GM19238 (cell line): ENCODE data around the gene KAT7.

Experiments
- DNase-seq: peaks from one replicate; pipeline ENCODE4 v3.0.0; 2011; ENCODE audit warnings: low spot score; ENCODE audit not compliant: insufficient read length

KAT7 gene

DNA sequence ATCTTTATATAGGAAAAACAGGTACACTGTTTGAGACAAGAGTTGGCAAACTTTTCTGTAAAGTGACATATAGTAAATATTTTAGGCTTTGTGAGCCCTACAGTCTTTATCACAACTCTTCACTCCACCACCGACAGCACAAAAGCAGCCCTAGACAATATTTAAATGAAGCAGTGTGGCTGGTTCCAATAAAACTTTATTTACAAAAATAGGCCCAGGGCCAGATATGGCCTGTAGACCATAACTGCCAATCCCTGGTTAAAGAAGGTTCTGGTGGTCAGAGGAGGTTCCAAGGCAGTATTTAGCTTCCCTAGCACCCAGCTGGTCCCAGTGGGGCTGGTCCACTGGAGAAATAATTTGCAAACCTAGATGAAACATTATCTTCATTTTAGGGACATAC lies 28.2 kb upstream of the KAT7 start:
- DNase-seq = no peak

GRCh38 chr17:49760932-49761558 lies 27.4 kb upstream of the KAT7 start:
- DNase-seq = no peak

DNA sequence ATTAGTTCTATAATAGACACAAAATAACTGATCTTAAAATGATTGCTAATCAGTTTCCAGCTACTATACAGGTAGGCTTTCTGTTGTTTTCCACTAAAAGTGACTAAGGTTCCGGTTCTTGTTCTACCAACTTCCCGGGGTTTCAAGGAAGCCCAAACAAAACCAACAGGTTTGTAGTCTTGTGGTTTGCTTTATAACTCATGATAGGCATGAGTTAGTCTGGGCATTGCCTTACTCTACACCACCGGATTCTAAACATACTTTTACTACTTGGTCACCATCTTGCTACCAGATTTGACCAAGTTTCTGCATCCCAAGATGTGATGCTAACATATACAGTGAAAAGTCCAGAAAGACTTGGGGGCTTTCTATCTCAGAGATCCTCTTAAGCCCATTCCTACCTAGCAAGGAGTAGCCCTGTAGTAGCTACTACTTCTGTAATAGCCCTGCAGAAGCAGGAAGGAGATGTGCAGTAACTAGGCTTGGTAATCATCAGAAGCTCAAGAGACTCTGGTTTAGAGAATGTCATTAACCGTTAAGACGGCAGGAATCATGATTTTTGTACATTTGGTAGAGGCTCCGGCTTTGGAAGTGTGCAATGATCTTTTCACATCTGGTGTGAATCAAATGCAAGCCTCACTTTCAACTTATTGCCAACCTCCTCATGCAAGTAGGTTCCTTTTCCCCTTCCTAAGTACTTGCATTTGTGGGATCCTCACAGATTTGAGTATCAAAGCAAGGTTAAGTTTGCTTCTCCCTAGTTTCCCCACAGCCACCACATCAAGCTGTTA lies 26.1 kb upstream of the KAT7 start:
- no peak for DNase-seq

DNA sequence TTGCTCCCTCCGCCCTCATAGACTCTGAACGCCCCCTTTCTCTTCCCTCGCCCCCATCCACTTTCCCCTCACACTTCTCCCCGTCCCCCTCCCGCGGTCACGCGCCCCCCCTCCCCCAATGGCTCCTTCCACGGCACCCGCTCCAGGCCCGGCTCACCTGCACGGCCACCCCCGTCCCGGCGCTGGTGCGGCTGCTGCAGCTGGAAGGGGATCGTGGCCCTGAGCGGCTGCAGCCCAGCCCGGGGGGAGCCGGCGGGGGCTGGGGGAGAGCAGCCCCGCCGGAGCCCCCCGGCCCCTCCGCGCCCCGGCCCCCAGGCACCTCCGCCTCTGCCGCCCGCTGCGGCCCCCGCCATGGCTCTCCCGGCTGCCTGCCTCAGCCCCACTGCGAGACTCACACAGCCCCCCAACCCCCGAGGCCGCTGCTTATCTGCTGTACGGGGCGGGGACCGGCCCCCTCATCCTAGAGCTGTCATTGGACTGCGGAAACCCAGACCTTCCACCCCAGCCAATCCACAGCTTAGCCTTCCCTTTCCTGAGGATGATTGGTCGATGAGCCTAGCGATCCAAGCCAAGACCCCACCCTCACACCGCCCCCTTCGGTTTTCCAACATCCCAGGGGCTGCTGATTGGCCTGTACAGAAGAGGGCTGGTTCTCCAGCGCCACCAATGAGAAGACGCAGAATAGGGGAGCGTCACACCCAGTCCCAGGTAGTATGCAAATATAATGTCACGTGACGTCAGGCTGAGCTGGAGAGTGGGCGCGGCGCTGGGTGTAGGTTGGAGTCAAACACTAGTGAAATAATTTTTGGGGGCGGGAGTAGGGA lies 24.5 kb upstream of the KAT7 start, which contains the start of gene FAM117A:
TSS of gene FAM117A (minus strand) at position 397 of the 824 bp plus-strand sequence. CDS start at position 353, 44 bp downstream.
- peak; percentile 99 for DNase-seq

- DNase-seq = no peak
Observed at GRCh38 chr17:49764559-49765180, 23.8 kb upstream of the KAT7 start.

DNA sequence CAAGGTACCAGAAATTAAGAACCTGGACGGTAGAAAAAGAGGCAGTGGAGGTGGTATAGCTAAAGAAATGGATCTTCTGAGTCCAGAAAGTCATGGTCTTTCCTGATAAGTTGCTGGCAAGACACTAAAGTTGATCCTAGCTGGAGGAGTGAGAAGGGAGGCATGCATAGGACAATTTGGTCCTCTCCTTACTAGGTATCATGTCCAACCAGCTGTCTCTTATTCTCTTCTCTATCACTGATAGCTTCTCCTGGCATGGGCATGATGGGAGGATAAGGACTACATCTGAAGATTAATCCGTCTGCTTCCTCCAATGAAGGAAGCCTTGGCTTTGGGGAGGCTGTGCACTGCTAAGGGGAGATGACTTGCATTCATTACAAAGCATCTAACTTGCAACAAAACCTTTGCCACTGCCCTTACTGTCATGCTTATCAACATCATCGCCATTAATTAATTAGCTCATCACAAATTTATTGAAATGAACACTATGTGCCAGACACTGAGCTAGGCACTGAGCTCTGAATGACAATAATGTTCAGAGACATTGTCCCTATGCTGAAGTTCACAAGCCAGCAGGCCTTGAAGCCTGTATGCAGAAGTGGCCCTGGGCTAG lies 21.5 kb upstream of the KAT7 start:
- no peak for DNase-seq

- DNase-seq = no peak
Observed at GRCh38 chr17:49775546-49776260, 12.8 kb upstream of the KAT7 start.

DNA sequence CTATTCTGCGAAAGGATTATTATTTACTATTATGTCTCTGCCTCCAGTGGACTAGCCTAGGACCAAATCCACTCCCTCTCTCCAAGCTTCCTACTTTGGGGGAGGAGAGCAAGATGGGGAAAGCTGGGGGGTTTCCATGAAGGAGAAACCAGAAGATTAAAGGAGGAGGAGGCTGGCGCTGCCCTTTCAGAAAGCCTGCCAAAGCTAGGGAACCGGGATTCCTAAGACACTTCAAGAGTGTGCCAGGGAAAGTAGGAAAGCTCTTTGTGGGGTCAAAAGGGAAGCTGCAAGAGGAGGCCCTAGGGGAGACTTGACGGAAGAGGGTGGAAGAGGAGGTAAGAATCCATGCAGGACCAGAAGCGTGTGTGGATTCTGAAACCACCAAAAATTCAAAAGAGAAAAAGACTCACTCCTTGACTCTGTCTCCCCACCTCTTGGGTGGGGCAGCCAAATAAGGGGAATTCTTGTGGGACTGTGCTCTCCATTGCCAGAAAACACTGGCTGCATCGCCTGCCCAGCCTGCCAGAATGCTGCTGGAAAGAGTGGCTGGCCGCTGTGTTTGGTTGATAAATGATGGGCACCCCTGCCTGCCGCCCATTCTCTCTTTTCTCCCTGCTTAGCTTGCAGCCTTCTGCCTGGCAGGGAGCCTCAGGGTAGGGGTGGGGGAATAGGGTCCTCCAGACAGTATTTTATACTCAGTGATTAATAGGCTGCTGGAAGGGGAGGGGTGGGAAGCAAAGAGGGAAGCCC lies 11.8 kb upstream of the KAT7 start:
- DNase-seq = no peak

- no peak for DNase-seq
Observed at GRCh38 chr17:49777563-49777962, 10.9 kb upstream of the KAT7 start.

DNA sequence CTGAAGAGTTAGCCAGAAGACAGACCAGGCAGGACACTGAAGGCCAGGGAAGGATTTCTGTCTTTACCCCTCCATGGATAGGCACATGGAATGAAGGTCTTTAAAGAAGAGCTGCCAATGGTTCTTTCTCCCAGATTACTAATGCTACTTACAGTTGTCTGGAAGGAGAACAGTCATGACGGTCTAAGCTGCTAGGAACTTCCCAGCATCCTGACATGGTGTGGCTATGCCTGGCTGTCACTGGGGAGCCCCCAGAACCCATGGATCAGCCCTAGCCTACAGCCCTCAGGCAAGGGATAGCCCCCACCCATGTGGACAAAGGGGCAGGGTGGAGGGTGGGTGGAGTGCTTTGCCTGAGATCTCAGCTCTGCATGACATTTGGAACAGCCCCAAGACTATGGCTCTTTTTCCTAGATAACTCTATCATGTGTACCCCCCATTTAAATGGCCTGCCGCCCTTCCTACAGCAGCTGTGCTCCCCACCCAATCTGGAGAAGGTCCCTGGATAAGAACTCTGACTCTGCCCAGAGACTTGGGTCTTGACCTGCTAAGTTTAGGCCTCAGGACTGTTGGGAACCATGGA lies 9.2 kb upstream of the KAT7 start:
- no peak for DNase-seq

DNA sequence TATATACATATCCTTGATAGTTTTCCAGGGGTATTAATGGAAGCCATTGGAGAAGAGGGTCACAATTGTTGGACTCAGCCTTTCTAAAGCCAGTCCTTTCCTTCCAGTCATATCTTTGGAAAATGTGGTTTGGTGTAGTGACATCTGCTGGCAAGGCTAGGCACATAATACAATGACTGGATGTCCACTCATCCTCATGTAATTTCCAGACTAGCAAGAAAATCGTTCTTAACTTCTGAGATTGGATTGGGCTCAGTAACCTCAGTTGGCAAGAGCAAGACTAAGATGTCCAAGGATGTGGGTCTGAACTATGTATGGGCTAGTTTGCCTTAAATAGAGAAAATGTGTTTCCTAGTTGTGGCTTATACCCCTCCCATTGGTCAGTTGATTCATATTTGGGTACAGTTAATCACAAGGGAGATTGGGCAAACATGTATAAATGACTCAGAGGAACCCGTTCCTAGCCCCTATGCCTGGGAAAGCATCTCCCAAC lies 8.7 kb upstream of the KAT7 start:
- DNase-seq = no peak

DNA sequence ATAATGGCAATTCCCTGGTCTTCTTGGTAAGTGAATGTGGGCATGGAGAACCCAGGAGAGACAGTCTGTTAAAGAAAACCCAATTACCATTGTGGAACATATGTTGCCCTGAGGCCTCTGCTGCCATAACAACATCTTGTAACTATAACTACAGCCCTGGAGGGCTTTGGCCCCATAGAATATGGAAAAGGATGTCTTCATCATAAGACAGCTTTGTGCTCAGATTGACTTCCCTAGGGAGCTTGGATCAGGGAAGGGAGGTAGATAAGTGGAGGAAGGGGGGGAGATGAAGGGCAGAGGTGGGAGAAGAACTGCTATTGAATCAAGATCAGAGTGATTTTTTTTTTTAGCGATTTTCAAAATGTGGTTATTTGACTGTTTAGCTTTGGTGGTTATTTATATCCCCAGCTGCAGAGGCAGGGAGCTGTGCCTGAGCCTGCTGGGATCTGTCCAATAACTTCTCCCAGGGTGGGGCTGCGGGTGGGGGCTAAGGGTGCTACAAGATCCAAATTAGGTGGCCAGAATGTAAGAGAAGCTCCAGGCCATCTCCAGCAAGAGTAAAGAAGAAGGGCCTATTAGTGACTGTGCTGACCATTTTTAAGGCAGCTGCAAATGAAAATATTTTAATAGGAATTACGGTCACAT lies 5.3 kb upstream of the KAT7 start:
- no peak for DNase-seq

GRCh38 chr17:49783791-49784190 lies 4.7 kb upstream of the KAT7 start:
- DNase-seq = no peak

- DNase-seq = no peak
Observed at GRCh38 chr17:49784636-49785035, 3.8 kb upstream of the KAT7 start.

GRCh38 chr17:49787884-49788477 lies 500 bp upstream of the KAT7 start:
- DNase-seq = no peak

GRCh38 chr17:49789243-49789578 lies 730 bp downstream of the KAT7 start:
- DNase-seq = no peak

- DNase-seq = no peak
Observed at GRCh38 chr17:49793309-49793708, 4.8 kb downstream of the KAT7 start.

- no peak for DNase-seq
Observed at GRCh38 chr17:49795372-49795771, 6.9 kb downstream of the KAT7 start.

DNA sequence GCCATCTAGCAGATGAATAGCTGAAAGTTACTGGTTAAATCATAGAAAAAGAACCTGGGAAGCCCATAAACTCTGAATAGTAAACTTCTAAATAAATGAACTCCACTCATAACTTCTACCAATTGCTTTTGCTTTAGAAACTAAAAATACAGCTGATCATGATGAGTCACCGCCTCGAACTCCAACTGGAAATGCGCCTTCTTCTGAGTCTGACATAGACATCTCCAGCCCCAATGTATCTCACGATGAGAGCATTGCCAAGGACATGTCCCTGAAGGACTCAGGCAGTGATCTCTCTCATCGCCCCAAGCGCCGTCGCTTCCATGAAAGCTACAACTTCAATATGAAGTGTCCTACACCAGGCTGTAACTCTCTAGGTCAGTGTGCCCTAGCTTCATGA lies 9.7 kb downstream of the KAT7 start:
- no peak for DNase-seq
